Fibroblast of lung (primary cell): ENCODE results near the gene ADCYAP1R1. TPM values are rescaled to one million over a fixed set of nuclear protein-coding genes. Genes with fewer than 3 reads are reported as not detected.

Experiments
- DNase-seq, 2 donors: peaks; one replicate each; pipeline versions ENCODE4 v3.0.0 to v3.0.0-alpha.2; 2010; ENCODE audit warnings: low read depth in 2 of 2
- H2AFZ ChIP-seq: 2 replicates; pipeline ENCODE4 v1.5.1; 2012; ENCODE audit warnings: low read length, control low read depth, inconsistent platforms
- H3K27ac ChIP-seq: 2 replicates; pipeline ENCODE4 v1.5.1; 2011; ENCODE audit warnings: low read length, control low read depth; ENCODE audit not compliant: insufficient read depth
- H3K27me3 ChIP-seq: 2 replicates; pipeline ENCODE4 v1.5.1; 2011; ENCODE audit warnings: mild to moderate bottlenecking, low read length; ENCODE audit not compliant: control insufficient read depth, insufficient read depth
- H3K36me3 ChIP-seq: 2 replicates; pipeline ENCODE4 v1.5.1; 2011; ENCODE audit warnings: low read length; ENCODE audit not compliant: control insufficient read depth, insufficient read depth
- H3K4me1 ChIP-seq: 2 replicates; pipeline ENCODE4 v1.5.1; 2011; ENCODE audit warnings: low read length; ENCODE audit not compliant: control insufficient read depth, insufficient read depth; ENCODE audit errors: extremely low read depth
- H3K4me2 ChIP-seq: 2 replicates; pipeline ENCODE4 v1.5.1; 2011; ENCODE audit warnings: low read length, control low read depth; ENCODE audit not compliant: insufficient read depth; ENCODE audit errors: extremely low read depth
- H3K4me3 ChIP-seq, 4 experiments: fragments of 200-600 bp in 1 of 4; sonication (generic) in 1 of 4; replicated peaks in 1 of 4; 2 replicates each; pipeline ENCODE4 v1.5.1; 2011 to 2016; ENCODE audit warnings: low read length in 4 of 4, low read depth in 3 of 4, mild to moderate bottlenecking in 3 of 4, control low read depth in 2 of 4, inconsistent platforms in 1 of 4, mixed read lengths in 1 of 4; ENCODE audit not compliant: insufficient read depth in 1 of 4; ENCODE audit errors: control extremely low read depth in 1 of 4
- H3K79me2 ChIP-seq: 2 replicates; pipeline ENCODE4 v1.5.1; 2012; ENCODE audit warnings: mild to moderate bottlenecking, low read length, inconsistent platforms; ENCODE audit not compliant: control insufficient read depth, insufficient read depth
- H3K9ac ChIP-seq: 2 replicates; pipeline ENCODE4 v1.5.1; 2011; ENCODE audit warnings: mild to moderate bottlenecking, low read length, control low read depth; ENCODE audit not compliant: insufficient read depth
- H3K9me3 ChIP-seq: 2 replicates; pipeline ENCODE4 v1.5.1; 2012; ENCODE audit warnings: low read depth, low read length; ENCODE audit not compliant: control insufficient read depth, insufficient read depth
- H4K20me1 ChIP-seq: 2 replicates; pipeline ENCODE4 v1.5.1; 2011; ENCODE audit warnings: low read length; ENCODE audit not compliant: control insufficient read depth, insufficient read depth; ENCODE audit errors: extremely low read depth
- CTCF ChIP-seq, 2 donors: IDR thresholded peaks in 1 of 2; conservative IDR thresholded peaks in 1 of 2; 1 replicate in 1 of 2; 2 replicates in 1 of 2; pipeline ENCODE4 v1.5.1; 2011 to 2012; ENCODE audit warnings: low read length in 2 of 2, control low read depth in 1 of 2, inconsistent platforms in 1 of 2, low read depth in 1 of 2, mild to moderate bottlenecking in 1 of 2
- EZH2 ChIP-seq: IDR thresholded peaks from 2 replicates; pipeline ENCODE4 v1.5.1; 2012; ENCODE audit warnings: low read length, control low read depth, mild to moderate bottlenecking; ENCODE audit errors: missing control alignments
- polyA plus RNA-seq, 2 donors: library from polyadenylated mRNA; depleted of rRNA in 1 of 2; stranded (reverse) in 1 of 2; unstranded in 1 of 2; fragments of >200 nt; gene quantifications; 2 replicates each; pipeline ENCODE4 v1.2.1, GENCODE V29; 2011 to 2012; ENCODE audit warnings: missing spikeins in 1 of 2
- total RNA-seq: library from RNA; depleted of rRNA; stranded (reverse); fragments of >200 nt; gene quantifications from 2 replicates; pipeline ENCODE4 v1.2.1, GENCODE V29; 2014

Gene ADCYAP1R1
- total and polyA plus RNA-seq, 2 donors (not counting 1 experiment from before 2014, with no cell fraction given), result not detected

GRCh38 chr7:31029251-31030042, 22.7 kb upstream of the ADCYAP1R1 start:
- DNase-seq, result no peak
- no peak overlapping the region for H3K4me2 ChIP-seq
- H3K4me1 ChIP-seq, result no peaks in the 10 kb centered on the region
- no peaks in the 10 kb centered on the region for H4K20me1 ChIP-seq
- H3K36me3 ChIP-seq, result no peaks in the 10 kb centered on the region
- H3K27me3 ChIP-seq, result no peaks in the 10 kb centered on the region
- H3K79me2 ChIP-seq, result no peaks in the 10 kb centered on the region
- no peak overlapping the region for H3K27ac ChIP-seq
- H3K9me3 ChIP-seq, result no peaks in the 10 kb centered on the region
- H3K4me3 ChIP-seq, result no peak overlapping the region
- no peak for TF ChIP-seq EZH2
- TF ChIP-seq CTCF (conservative IDR thresholded peaks at IDR 0.05 in 1 of 2, IDR thresholded peaks at IDR 0.05 in 1 of 2; ENCODE audit: low read depth in 1 of 2, low read length in 2 of 2), result no peak
- no peak overlapping the region for H3K9ac ChIP-seq
- no peak overlapping the region for H2AFZ ChIP-seq

GRCh38 chr7:31033674-31034300, 18.3 kb upstream of the ADCYAP1R1 start:
- no peak for TF ChIP-seq EZH2
- TF ChIP-seq CTCF (conservative IDR thresholded peaks at IDR 0.05 in 1 of 2, IDR thresholded peaks at IDR 0.05 in 1 of 2; ENCODE audit: low read depth in 1 of 2, low read length in 2 of 2), result no peak
- no peak overlapping the region for H3K27ac ChIP-seq

GRCh38 chr7:31036924-31037323, 15.2 kb upstream of the ADCYAP1R1 start:
- Histone ChIP-seq H2AFZ (no peak overlapping the region), H3K27ac (no peak overlapping the region), H3K9me3 (no peaks in the 10 kb centered on the region), H3K79me2 (no peaks in the 10 kb centered on the region), H3K4me3 (no peak overlapping the region), H3K36me3 (no peaks in the 10 kb centered on the region), H3K4me1 (no peaks in the 10 kb centered on the region), H3K27me3 (no peaks in the 10 kb centered on the region), H3K4me2 (no peak overlapping the region), H4K20me1 (no peaks in the 10 kb centered on the region), H3K9ac (no peak overlapping the region)
- DNase-seq, result no peak
- TF ChIP-seq CTCF (conservative IDR thresholded peaks at IDR 0.05 in 1 of 2, IDR thresholded peaks at IDR 0.05 in 1 of 2; ENCODE audit: low read depth in 1 of 2, low read length in 2 of 2) (no peak), EZH2 (no peak)

More at GRCh38 chr7:31033674-31034300, 18.3 kb upstream of the ADCYAP1R1 start:
- no peak overlapping the region for H3K4me3 ChIP-seq
- DNase-seq, result no peak
- no peaks in the 10 kb centered on the region for H3K27me3 ChIP-seq
- no peaks in the 10 kb centered on the region for H3K79me2 ChIP-seq
- H3K36me3 ChIP-seq, result no peaks in the 10 kb centered on the region
- H3K4me1 ChIP-seq, result no peaks in the 10 kb centered on the region
- no peak overlapping the region for H3K9ac ChIP-seq
- H2AFZ ChIP-seq, result no peak overlapping the region
- H4K20me1 ChIP-seq, result no peaks in the 10 kb centered on the region
- H3K9me3 ChIP-seq, result no peaks in the 10 kb centered on the region
- H3K4me2 ChIP-seq, result no peak overlapping the region
